ENCODE measurements around the gene TAC3. TPM values are rescaled to one million over a fixed set of nuclear protein-coding genes. Genes with fewer than 3 reads are reported as not detected.
"Not testable (repeated sequence)": the region's sequence is repeated elsewhere in the genome, so short reads cannot be mapped to it uniquely, and the experiment has no call there.

TAC3 gene
- total RNA-seq, result not detected

- ATAC-seq (no peak), DNase-seq (ENCODE audit: low spot score) (no peak)
- intact Hi-C loops (cut with DNase I), result no loop called here
Measured at GRCh38 chr12:57016348-57016747, at the start of gene TAC3. TSS of gene TAC3 (minus strand) at chr12:57016529. CDS start at chr12:57015797, 732 bp downstream.

DNA sequence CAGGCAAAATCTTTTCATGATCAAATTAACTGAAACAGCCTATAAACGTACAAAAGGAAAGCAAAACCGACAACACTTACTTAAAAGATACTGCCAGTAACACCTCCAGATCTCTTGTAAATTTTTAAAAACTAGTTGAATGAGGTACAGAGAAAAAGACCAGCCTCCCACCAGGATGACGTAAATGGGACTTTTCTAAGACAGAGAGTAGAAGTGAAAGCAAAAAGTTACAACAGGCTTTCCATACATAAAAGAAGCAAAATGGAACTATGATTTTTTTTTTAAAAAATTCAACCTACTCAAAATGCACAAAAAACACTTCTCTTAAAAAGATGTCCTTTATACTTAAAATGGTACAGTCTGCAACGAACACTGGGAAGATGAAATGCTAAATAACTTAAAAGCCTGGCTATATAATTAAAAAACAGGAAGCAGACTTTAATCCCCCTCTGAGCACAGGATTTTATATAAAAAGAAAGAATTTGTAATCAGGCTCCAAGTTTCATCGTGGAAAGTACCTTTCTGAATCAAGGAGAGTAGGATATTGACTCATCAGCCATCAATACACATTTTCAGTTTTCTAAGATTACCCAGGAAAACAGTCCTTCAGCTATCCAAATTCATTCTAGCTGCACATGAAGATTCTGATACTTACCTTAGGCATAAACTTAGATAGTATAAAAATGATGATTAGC lies 47.8 kb upstream of the TAC3 start:
- DNase-seq (ENCODE audit: low spot score) (no peak), ATAC-seq (no peak)
- intact Hi-C loops (cut with DNase I), result no loop called here

DNA sequence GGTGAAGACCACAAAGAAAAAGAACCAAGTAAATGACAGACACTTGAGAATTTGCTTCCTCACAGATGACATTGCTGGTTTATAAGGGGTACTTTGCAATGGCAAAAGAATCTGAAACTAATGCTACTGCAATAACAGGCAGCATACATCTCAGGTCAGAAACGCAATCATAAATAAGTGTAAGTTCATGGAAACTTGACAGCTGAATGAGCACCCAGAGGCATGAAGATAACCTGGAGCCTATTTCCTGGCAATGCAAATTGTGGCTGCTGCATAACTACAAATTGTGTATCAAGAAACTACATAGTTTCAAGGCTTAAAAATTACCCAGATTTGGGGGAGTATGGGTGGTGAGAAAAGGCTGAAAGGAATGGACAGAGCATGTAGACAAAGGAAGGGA lies 42.1 kb upstream of the TAC3 start:
- no peak for DNase-seq (ENCODE audit: low spot score)
- intact Hi-C loops (cut with DNase I), result loop anchor here (5.0 kb wide), 1 partner anchor 46 kb away; no protein-coding TSS in a partner anchor
- ATAC-seq, result no peak

DNA sequence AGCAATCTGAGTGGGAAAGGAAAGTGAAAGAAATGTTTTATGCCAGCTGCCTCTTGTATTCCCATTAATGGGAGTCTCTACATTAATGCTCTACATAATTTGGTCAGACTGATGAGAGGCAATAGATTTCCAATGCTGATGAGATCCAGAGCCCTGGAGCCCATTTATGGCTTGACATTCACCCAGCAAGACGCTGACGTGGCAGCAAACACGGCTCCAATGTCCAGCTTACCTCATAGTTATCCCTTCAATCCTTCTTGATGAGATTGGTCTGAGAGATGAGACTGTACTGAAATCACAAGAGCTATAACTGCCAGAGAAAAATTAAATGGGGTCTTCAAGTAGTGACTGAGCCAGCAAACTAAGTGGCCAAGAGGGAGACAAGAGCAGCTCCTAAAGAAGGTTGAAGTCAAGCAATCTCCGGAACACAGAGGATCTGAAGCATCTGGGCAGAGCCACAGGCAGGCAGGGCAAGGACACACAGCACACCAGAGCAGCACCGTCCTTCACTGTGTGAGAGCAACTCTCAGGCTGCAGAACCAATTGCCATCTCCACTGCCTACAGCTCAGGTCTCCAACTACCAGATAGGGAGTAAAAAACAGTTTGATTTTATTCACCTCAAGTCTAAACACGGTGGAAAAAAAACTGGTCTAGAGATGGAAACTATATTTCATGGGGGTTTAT lies 40.9 kb upstream of the TAC3 start:
- no peak for ATAC-seq
- intact Hi-C loops (cut with DNase I), result loop anchor here (5.0 kb wide), 1 partner anchor 45 kb away; no protein-coding TSS in a partner anchor

DNA sequence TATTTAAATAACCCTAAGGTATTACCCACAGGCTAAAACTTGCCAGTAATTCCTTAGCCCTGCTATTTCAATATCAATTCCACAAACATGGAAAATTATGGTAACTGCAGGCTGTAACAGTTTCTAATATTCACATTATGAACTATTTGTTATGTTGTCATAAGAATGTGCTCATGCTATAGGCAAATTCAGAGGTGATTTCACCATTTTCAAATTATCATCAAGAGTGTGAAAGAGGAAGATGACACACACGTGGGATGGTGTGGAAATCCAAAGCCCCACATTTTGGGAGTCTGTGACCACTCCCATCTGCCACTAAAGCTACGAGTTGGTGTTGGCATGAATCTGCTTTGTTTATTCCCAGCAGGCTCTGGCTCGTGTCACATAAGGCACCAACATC lies 39.5 kb upstream of the TAC3 start:
- DNase-seq (ENCODE audit: low spot score) (no peak), ATAC-seq (no peak)
- intact Hi-C loops (cut with DNase I), result loop anchor here (5.0 kb wide), 1 partner anchor 44 kb away; no protein-coding TSS in a partner anchor

More for the DNA sequence above, 40.9 kb upstream of the TAC3 start:
- DNase-seq (ENCODE audit: low spot score), result no peak

DNA sequence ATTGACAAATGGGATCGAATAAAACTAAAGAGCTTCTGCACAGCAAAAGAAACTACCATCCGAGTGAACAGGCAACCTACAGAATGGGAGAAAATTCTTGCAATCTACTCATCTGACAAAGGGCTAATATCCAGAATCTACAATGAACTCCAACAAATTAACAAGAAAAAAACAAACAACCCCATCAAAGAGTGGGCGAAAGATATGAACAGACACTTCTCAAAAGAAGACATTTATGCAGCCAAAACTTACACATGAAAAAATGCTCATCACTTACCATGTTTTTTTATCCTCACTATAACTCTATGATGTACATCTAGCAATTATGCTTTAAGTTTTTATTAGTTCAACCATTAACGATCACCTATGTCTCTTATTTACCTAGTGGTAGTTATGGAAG lies 37.6 kb upstream of the TAC3 start:
- DNase-seq (ENCODE audit: low spot score); ATAC-seq; intact Hi-C loops (cut with DNase I): not testable (repeated sequence)

GRCh38 chr12:57053146-57053545 lies 36.8 kb upstream of the TAC3 start:
- ATAC-seq; DNase-seq (ENCODE audit: low spot score); intact Hi-C loops (cut with DNase I): not testable (repeated sequence)

DNA sequence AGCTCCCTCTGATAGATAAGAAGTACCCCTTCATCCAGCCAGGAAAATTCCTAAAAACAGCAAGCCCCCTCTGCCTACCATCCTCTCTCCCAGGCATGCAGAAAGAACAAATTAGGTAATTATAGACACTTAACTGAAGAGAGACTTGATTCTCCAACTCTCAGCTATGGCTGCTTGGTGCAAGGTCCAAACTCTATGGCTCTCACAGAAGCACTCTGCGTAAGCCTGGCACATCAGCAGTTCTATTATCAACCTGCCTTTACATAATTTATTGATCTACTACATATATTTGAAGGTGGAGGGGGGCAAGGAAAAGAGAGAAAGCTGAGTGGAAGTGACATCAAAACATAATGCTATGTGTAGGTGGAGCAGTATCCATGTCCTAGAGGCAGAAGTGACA lies 34.7 kb upstream of the TAC3 start:
- DNase-seq (ENCODE audit: low spot score), result no peak
- intact Hi-C loops (cut with DNase I), result no loop called here
- no peak for ATAC-seq

DNA sequence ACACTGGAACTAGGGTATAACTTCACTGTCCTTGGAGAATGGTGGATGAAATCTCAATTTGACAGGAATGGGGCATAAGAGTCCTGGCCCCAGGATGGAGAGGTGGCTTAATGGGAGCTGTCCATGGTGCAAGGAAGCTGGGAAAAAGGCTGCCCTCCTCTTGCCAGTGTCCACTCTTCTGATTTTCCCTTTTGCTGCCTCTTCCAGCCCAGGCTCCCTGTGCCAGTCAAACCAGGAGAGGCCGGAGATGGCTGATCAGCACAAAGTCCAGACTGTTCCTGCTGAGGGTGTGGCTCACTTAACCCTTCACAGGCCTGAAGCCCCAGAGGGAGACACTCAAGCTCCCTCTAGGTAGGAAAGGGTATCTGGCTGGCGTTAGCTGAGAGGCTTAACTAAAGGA lies 33.6 kb upstream of the TAC3 start, which contains the start of gene MYO1A:
Gene MYO1A (minus strand): TSS at position 240 of the 400 bp plus-strand sequence. CDS start 1,806 bp downstream, outside the sequence.
- intact Hi-C loops (cut with DNase I), result no loop called here
- DNase-seq (ENCODE audit: low spot score) (no peak), ATAC-seq (no peak)

GRCh38 chr12:57049119-57049446 lies 32.8 kb upstream of the TAC3 start:
- intact Hi-C loops (cut with DNase I), result no loop called here
- ATAC-seq (no peak), DNase-seq (ENCODE audit: low spot score) (no peak)

DNA sequence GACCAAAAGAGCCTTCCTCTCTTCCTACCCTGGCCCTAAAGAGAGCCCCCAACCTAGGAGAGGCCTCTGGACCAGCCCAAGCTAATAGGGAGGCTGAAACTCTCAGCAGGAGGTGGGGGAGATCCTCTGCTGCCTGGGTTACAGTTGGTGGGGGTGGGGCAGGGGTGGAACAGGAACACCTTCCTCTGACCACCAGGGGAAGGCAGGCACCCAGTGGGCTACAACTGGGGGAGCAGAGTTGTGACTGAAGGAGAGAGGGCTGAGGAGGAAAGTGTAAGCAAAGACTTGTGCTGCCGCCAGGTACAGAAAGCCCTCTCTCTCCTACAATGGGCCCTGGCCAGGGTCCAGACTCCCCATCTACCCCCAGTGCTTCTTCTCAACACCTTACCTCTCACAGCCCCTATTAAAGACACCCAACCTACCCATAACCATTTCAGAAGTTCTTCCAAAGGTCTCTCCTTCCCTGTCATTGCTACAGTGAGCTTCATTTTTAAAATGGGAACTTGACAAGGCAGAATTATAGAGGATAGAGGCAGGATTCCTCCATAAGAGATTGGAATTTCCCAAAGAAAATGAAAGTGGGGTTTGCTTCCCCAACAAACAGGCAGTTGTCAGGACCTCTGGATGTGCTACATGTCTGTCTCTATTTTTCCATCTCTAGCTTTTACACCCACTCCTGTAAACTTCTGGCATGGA lies 32.2 kb upstream of the TAC3 start:
- intact Hi-C loops (cut with DNase I), result no loop called here
- DNase-seq (ENCODE audit: low spot score) (no peak), ATAC-seq (no peak)

- no peak for ATAC-seq
- intact Hi-C loops (cut with DNase I), result no loop called here
- DNase-seq (ENCODE audit: low spot score), result no peak
Measured at GRCh38 chr12:57047981-57048380, 31.7 kb upstream of the TAC3 start.

- intact Hi-C loops (cut with DNase I), result no loop called here
- DNase-seq (ENCODE audit: low spot score) (no peak), ATAC-seq (peak; percentile 56)
Measured at GRCh38 chr12:57046947-57047890, 30.9 kb upstream of the TAC3 start.

- peak; percentile 36 for ATAC-seq
- intact Hi-C loops (cut with DNase I), result no loop called here
- DNase-seq (ENCODE audit: low spot score), result no peak
Measured at GRCh38 chr12:57046086-57046791, 29.9 kb upstream of the TAC3 start.

DNA sequence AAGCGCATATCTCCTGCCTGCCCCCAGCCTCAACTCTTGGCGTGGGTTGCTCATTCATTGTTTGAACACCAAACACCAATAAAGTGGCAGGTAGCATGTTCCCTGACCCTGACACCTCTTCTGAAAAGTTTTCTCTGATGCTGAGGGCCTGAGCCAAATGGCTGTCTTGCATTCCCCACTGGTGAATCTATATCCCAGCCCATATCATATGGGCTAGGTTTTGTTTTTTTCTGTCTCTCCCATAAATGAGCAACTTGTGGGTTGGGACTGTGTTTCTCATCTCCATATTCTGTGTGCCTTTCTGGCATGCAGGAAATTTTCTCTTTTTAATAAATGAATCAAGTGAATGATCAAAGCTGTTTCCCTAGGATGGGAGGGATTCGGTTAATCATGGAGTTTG lies 28.6 kb upstream of the TAC3 start:
- intact Hi-C loops (cut with DNase I), result no loop called here
- no peak for ATAC-seq
- no peak for DNase-seq (ENCODE audit: low spot score)

- DNase-seq (ENCODE audit: low spot score), result no peak
- intact Hi-C loops (cut with DNase I), result no loop called here
- ATAC-seq, result no peak
Measured at GRCh38 chr12:57044468-57044867, 28.1 kb upstream of the TAC3 start.

DNA sequence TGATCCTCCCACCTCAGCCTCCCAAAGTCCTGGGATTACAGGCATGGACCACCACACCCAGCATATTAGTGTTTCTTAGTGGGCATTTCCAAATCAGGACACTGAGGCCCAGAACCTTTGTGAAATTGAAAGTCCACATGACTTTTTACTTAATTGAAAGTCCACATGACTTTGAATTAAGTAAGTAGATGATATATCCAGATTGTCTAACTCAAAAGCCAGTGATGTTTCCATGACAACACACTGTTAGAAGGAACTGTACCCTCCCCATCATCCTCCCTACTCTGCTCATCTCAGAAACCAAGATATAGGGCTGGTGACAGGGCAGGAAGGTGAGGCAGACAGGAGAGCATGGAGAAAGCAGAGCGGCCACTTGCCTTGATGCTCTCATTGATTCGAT lies 26.4 kb upstream of the TAC3 start:
- DNase-seq (ENCODE audit: low spot score) (no peak), ATAC-seq (no peak)
- intact Hi-C loops (cut with DNase I), result no loop called here

DNA sequence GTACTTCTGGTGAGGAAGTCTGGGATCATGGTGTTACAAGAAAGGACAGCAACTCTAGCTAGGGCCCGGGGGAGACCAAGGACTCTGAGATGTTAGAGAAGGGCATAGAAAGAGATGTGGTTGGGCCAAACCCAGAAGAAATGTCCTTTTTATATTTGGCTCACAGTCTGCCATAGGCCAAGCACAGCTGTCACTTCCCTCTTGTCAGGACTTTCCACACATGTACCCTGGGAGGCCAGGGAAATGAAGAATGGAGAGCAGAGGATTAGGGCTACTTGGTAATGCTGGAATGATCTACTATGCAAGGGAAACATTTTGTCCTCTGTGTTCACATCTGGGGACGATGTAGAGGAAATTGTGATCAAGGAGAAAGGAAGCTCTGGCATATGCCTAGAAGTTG lies 24.4 kb upstream of the TAC3 start:
- ATAC-seq (no peak), DNase-seq (ENCODE audit: low spot score) (no peak)
- intact Hi-C loops (cut with DNase I), result no loop called here
